Uterus (tissue), 4 donors: ENCODE results near the gene SFMBT2. TPM values are rescaled to one million over a fixed set of nuclear protein-coding genes. Genes with fewer than 3 reads are reported as not detected.

ENCODE experiments used
- DNase-seq, 2 donors: peaks; one replicate each; pipeline ENCODE4 v3.0.0-alpha.2; 2019 to 2020
- H3K27ac ChIP-seq, 2 donors: fragments of 200-600 bp; sonication (generic); 1 replicate in 1 of 2; 2 replicates in 1 of 2; pipeline ENCODE4 v1.5.1; 2016 to 2018
- H3K27me3 ChIP-seq, 2 donors: fragments of 200-600 bp; sonication (generic); one replicate each; pipeline ENCODE4 v1.5.1; 2018 to 2019; ENCODE audit warnings: control low read depth in 1 of 2
- H3K36me3 ChIP-seq, 2 donors: fragments of 200-600 bp; sonication (generic); one replicate each; pipeline ENCODE4 v1.5.1; 2019; ENCODE audit warnings: control low read depth in 1 of 2
- H3K4me1 ChIP-seq, 2 donors: fragments of 200-600 bp; sonication (generic); one replicate each; pipeline ENCODE4 v1.5.1; 2018 to 2019; ENCODE audit warnings: control low read depth in 1 of 2
- H3K4me3 ChIP-seq, 2 donors: fragments of 200-600 bp; sonication (generic); 1 replicate in 1 of 2; 2 replicates in 1 of 2; pipeline ENCODE4 v1.5.1; 2018 to 2019; ENCODE audit warnings: mild to moderate bottlenecking in 1 of 2
- H3K9me3 ChIP-seq, 2 donors: fragments of 200-600 bp; sonication (generic); one replicate each; pipeline ENCODE4 v1.5.1; 2019; ENCODE audit warnings: control low read depth in 1 of 2
- POLR2A ChIP-seq, 2 donors: fragments of 450-650 bp; IDR thresholded peaks; one replicate each; pipeline ENCODE4 v1.6.1; 2016; ENCODE audit warnings: antibody characterized with exemption in 2 of 2, mild to moderate bottlenecking in 1 of 2, moderate library complexity in 1 of 2
- intact Hi-C: fragments of 100-400 bp; cut with DNase I; formaldehyde crosslinking; loops from one replicate; pipeline ENCODE4 v1.15.1; 2023; ENCODE audit warnings: low total_unique reads
- total RNA-seq, 4 donors: library from RNA; depleted of rRNA in 3 of 4; stranded (reverse); fragments of >200 nt in 3 of 4; gene quantifications; one replicate each; pipeline versions ENCODE4 v1.1.0 to v1.2.4, GENCODE V29; 2014 to 2023
- TF ChIP-seq, protein P1 (sequence below), 4 experiments: fragments of 200-600 bp in 2 of 4; fragments of 450-650 bp in 2 of 4; sonication (generic) in 2 of 4; IDR thresholded peaks; one replicate each; pipeline ENCODE4 v1.5.1; 2016 to 2019; ENCODE audit warnings: antibody characterized with exemption in 4 of 4, mild to moderate bottlenecking in 2 of 4, moderate library complexity in 1 of 4
- donor health status: DM: yes; HTN: yes; CAD: no.

Gene SFMBT2
- total RNA-seq, 4 donors from 2014 or later = 7.7 to 23.4 (median 14.7) TPM

DNA sequence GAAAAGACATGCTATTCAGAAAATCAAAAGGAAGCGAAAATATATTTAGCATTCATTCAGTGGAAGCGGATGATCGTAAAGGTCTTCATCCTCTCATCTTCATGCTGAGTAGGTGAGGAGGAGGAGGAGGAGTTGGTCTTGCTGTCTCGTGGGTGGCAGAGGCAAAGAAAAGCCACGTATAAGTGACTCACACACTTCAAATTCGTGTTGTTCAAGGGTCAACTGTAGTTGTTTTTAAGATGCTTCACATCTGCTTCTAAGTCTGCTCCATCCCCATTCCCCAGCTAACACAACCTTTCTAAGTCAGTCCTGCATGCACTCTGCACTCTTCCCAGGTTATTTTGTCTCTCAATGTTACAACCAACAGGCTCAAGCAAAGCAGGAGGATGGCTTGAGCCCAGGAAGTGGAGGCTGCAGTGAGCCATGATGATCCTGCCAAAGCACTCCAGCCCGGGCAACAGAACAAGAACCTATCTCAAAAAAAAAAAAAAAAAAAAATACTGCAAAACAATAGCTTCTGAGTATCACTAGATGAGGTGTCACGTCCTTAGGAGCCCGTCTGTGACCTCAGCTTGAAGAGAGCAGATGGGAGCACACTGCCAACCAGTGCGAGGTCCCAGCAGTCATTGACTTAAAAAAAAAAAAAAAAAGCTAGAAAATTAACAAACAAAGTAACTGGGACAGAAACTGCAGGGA is 70.5 kb downstream of the SFMBT2 start:
- Histone ChIP-seq H3K27ac (no peak overlapping the region), H3K27me3 (no peaks in the 10 kb centered on the region), H3K4me3 (no peak overlapping the region), H3K36me3 (no peaks in the 10 kb centered on the region), H3K9me3 (no peaks in the 10 kb centered on the region), H3K4me1 (no peaks in the 10 kb centered on the region)
- TF ChIP-seq, protein P1, sequence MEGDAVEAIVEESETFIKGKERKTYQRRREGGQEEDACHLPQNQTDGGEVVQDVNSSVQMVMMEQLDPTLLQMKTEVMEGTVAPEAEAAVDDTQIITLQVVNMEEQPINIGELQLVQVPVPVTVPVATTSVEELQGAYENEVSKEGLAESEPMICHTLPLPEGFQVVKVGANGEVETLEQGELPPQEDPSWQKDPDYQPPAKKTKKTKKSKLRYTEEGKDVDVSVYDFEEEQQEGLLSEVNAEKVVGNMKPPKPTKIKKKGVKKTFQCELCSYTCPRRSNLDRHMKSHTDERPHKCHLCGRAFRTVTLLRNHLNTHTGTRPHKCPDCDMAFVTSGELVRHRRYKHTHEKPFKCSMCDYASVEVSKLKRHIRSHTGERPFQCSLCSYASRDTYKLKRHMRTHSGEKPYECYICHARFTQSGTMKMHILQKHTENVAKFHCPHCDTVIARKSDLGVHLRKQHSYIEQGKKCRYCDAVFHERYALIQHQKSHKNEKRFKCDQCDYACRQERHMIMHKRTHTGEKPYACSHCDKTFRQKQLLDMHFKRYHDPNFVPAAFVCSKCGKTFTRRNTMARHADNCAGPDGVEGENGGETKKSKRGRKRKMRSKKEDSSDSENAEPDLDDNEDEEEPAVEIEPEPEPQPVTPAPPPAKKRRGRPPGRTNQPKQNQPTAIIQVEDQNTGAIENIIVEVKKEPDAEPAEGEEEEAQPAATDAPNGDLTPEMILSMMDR (IDR thresholded peaks at IDR 0.05) = no peak
- no peak for TF ChIP-seq POLR2A (IDR thresholded peaks at IDR 0.05)
- DNase-seq = no peak
- intact Hi-C loops = no loop called here

DNA sequence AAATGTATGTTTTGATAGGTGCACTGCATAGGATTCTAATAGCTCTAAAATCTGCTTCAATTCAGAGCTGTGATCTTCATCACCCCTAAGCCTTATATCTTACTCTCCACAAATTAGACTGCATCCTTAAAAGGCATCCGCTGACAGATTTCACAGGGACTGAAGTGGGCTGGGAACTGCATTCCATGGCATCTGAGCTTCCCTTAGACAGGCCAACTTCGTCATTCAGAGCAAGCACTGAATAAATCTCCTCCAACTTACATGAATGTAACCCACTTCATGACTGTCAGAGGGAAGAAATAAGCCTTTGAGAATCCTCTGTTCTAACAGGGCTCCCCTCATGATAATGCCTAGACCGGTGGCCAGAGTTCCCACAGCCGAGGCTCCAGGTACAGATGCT is 71.3 kb downstream of the SFMBT2 start:
- Histone ChIP-seq H3K4me1 (no peaks in the 10 kb centered on the region), H3K36me3 (no peaks in the 10 kb centered on the region), H3K4me3 (no peak overlapping the region), H3K27ac (no peak overlapping the region), H3K9me3 (no peaks in the 10 kb centered on the region), H3K27me3 (no peaks in the 10 kb centered on the region)
- TF ChIP-seq, protein P1 (IDR thresholded peaks at IDR 0.05) = no peak
- TF ChIP-seq POLR2A (IDR thresholded peaks at IDR 0.05) = no peak
- no peak for DNase-seq
- intact Hi-C loops = no loop called here

DNA sequence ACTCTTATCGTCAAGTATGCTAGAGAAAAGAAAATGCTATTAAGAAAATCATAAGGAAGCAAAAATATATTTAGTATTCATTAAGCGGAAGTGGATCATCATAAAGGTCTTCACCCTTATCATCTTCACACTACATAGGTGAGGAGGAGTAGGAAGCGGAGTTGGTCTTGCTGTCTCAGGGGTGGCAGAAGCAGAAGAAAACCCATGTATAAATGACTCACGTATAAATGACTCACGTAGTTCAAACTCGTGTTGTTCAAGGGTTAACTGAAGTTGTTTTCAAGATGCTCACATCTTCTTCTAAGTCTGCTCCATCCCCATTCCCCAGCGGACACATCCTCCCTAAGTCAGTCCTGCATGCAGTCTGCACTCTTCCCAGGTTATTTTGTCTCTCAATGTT is 72.4 kb downstream of the SFMBT2 start:
- intact Hi-C loops = no loop called here
- Histone ChIP-seq H3K4me3 (no peak overlapping the region), H3K27me3 (no peaks in the 10 kb centered on the region), H3K9me3 (no peaks in the 10 kb centered on the region), H3K36me3 (no peaks in the 10 kb centered on the region), H3K4me1 (no peaks in the 10 kb centered on the region), H3K27ac (no peak overlapping the region)
- no peak for DNase-seq
- no peak for TF ChIP-seq POLR2A (IDR thresholded peaks at IDR 0.05)
- TF ChIP-seq, protein P1 (IDR thresholded peaks at IDR 0.05) = no peak

- no peaks in the 10 kb centered on the region for H3K4me1 ChIP-seq
- H3K4me3 ChIP-seq = no peak overlapping the region
- H3K27me3 ChIP-seq = no peaks in the 10 kb centered on the region
- intact Hi-C loops = no loop called here
- no peak overlapping the region for H3K27ac ChIP-seq
- no peaks in the 10 kb centered on the region for H3K36me3 ChIP-seq
- no peak for DNase-seq
- no peaks in the 10 kb centered on the region for H3K9me3 ChIP-seq
- TF ChIP-seq, protein P1 (IDR thresholded peaks at IDR 0.05) = no peak
- no peak for TF ChIP-seq POLR2A (IDR thresholded peaks at IDR 0.05)
Measured at GRCh38 chr10:7337431-7338171, 73.2 kb downstream of the SFMBT2 start.

DNA sequence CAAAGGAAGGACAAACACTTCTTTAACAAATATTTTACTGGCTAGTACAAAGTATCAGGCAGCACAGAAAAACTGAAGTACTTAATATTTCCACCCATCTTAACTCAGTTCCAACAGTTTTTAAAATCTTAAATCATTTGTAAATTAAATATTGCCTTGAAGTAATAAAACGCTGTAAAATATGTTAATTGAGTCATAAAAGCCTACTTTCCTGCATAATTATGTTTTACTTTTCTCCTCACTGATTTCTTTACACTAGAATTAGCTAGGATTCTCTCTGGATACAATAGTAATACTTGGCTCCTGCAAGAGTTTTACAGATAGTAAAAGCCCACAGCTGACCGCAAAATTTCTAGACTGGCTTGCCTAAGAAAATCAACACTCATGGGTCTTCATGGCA is 74.9 kb downstream of the SFMBT2 start:
- H3K27me3 ChIP-seq = no peaks in the 10 kb centered on the region
- H3K4me3 ChIP-seq = no peak overlapping the region
- H3K9me3 ChIP-seq = no peaks in the 10 kb centered on the region
- no peak for DNase-seq
- TF ChIP-seq, protein P1 (IDR thresholded peaks at IDR 0.05) = no peak
- no peak for TF ChIP-seq POLR2A (IDR thresholded peaks at IDR 0.05)
- H3K36me3 ChIP-seq = no peaks in the 10 kb centered on the region
- no peaks in the 10 kb centered on the region for H3K4me1 ChIP-seq
- intact Hi-C loops = no loop called here
- H3K27ac ChIP-seq = no peak overlapping the region
